T1000 (cell line): ENCODE data around the gene APBA2.
A peak's percentile ranks its signal among the peaks of the same experiment; 100 is the strongest.
"Not testable (repeated sequence)": the region's sequence is repeated elsewhere in the genome, so short reads cannot be mapped to it uniquely, and the experiment has no call there.

Source experiments
- DNase-seq: peaks from one replicate; lab custom pipeline; 2025; ENCODE audit warnings: mixed read lengths; lab: John Stamatoyannopoulos, UW

Gene APBA2

DNA sequence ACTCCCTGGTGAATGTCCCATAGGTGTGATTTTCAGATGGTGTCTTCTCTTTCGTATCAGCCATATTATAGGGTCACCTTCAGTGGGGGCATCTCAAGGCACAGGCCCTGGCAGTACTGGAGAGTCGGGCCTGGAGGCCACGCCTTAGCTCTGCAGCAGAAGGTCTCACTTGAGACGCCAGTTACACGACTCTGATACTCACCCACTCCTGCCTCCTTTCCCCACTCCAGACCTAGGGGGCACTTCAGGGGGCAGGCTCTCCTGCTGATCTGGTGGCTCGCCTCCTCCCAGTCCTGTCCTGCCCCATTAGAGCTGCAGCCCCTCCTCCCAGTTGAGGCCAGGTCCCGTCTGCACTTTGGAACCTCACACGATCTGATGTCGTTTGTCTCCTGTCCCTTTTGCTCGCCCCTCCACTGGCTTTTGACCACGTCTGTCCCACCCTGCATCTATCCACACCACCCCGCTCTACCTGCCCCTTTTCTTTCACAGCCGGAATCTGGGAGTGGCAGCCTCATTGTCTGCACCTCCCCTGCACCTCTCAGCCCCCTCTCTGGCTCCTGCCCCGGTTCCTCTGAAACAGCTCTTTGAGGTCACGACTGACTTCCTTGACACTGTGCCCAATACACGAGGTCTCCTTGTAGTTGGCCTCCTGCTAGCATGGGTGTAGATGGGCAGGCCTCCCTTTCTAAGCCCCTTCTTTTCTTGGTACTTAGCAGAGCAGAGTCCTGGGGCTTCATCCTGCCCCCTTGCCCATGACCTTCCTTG is 201.9 kb downstream of the APBA2 start:
- no peak for DNase-seq

GRCh38 chr15:29088666-29089065 is 202.9 kb downstream of the APBA2 start:
- DNase-seq = no peak

DNA sequence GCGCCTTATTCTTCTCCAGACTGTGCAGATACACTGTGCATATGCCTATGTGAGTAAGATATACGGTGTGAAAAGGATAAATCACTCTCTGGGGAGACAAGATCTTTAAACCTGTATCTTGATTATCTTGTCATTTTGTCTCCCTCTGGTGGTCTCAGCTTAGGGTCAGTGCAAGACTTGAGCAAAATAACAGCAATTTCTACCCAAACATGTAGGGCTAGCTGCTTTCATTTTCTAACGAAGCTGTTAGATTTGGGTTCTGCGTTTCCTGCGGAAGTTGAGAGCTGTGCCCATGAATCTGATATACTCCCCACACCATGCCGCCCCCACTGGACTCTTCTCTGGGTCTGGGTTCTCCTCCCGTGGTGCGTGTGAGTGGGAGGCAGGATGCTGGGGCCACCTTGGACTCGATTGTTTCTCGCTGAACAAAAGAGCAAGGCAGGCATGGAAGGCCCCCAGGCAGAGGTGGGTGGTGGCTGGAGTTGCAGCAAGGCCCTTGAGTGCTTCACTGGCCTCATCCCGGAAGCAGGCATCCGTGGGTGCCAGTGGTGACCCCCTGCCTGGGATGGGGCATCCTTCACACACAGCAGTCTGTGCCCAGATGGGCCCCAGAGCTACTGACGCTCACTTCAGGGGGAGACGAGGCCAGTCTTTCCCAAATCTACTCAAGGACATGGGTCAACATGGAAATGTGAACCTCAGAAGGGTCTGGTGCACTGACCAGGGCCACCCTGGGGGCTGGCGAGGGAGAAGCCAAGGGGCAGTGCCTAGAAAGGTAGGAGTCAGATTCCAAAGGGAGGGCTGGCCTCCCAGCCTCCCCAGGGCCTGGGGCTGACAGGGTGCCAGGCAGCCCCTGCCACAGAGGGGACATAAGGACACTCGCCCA is 204.2 kb downstream of the APBA2 start:
- DNase-seq = no peak

DNA sequence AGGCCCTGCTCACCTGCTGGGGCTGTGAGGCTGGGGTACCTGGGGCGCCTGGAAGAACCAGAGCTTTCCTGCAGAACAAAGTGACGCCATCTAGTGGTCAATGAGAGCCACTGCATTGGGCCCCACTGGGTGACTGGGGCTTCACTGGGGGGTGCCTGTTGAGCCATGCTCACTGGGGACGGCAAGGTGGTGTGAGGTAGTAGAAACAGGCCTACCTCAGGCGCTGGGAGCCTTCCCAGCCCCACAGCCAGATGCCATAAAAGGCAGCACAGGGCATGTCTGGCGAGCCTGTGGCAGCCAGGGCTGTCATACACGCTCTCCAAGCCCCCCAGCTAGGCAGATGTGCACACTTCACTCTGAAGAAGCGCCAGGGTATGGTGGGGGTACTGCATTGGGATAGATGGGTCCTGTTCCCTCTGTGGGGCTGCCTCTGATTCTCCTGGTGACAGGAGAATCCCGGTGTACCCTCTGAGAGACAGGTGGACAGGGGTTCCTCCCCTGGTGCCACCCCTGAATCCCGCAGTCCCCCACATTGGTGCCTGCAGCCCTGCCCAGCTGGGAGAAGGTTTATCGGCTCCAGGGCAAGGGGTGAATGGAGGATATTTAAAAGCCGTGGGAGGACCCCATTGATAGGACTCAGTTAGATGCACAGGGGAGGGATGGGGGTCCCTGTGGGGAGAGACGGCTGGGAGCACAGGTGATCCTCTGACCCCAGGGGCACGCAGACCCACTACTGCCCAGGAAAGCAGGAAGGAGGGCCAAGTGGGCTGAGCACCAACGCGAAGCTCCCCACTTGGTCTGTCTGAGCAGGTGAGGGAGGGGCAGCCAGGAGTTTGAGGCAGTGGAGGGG is 205.1 kb downstream of the APBA2 start:
- DNase-seq = no peak

DNA sequence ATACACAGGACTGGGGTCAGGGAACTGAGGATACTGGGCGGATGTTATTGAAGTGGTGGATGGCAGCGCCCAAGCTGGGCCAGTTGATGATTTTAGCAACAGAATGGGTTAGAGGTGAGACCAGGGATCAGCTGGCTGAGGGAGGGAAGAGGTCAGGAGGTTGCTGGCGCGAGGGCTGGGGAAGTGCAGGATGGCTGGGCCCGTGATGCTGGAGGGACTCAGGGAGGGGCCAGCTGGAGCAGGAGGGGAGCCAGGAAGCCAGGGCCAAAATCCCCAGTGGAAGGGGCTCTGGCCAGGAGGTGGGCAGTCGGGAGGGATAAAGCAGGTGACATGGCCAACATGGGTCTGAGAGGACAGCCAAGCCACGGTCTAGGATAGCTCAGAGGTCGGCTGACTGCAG is 205.9 kb downstream of the APBA2 start:
- no peak for DNase-seq

- DNase-seq = no peak
Observed at GRCh38 chr15:29092376-29093064, 206.7 kb downstream of the APBA2 start.

DNA sequence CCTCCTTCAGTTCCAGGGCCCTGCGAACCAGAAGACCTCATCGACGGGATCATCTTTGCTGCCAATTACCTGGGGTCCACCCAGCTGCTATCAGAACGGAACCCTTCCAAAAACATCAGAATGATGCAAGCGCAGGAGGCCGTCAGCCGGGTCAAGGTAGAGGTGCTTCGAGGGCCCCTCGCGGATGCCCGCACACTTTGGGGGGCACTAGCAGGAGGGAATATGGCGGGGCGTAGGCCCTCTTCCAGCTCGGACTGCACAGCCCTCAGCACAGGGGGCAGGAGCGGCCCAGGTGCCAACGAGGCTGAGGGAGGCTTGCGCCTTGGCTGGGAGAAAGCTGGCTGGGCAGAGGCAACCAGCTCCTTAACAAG is 207.3 kb downstream of the APBA2 start:
- DNase-seq = no peak

DNA sequence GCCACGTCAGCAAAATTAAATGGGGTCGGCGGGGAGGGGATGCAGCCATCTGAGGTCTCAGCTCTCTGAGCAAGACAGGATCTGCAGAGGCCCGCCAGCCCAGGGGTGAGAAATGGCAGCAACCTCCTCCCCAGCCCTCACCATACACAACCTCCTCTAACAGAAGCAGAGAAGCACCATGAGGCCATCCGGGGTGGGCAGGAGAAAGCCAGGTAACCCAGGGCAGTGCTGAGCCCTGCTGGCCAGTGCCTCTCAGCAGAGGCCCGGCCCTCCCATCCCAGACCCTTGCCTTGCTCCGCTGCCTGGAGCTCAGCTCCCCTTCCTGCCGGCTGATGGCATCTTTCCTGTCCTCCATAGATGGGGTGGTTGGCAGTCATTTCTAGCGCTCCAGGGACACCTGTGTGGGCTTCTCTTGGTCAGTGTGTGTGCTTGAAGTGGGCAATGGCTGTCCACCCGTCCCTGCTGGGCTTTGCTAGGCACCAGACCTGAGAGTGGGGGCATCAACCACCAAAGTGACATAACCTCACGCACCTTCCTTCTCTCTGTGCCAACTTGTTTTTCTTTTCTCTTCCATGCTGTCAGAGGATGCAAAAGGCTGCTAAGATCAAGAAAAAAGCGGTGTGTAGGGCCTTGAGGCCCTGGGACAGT is 208.0 kb downstream of the APBA2 start:
- no peak for DNase-seq

- no peak for DNase-seq
Observed at GRCh38 chr15:29094711-29095110, 208.9 kb downstream of the APBA2 start.

DNA sequence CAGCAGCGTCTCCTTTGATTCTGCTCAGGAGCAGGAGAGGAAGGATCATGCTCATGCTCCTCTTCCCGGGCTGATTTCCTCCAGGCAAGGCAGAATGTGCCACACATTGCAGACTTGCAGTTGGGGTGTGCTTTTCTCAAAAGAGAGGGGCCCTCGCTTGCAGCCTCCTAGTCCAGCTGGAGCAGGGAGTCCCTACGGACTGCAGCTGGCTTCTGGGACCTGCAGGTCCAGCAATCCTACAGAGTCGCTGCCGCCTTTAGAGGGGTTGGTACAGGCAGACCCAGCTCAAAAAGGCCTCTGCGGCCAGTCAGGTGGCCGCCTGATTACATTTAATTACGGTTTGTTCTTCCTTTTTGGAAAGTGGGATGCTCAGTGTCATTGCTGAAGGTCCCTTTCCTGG is 210.0 kb downstream of the APBA2 start:
- no peak for DNase-seq

GRCh38 chr15:29097168-29097567 is 211.4 kb downstream of the APBA2 start:
- no peak for DNase-seq

DNA sequence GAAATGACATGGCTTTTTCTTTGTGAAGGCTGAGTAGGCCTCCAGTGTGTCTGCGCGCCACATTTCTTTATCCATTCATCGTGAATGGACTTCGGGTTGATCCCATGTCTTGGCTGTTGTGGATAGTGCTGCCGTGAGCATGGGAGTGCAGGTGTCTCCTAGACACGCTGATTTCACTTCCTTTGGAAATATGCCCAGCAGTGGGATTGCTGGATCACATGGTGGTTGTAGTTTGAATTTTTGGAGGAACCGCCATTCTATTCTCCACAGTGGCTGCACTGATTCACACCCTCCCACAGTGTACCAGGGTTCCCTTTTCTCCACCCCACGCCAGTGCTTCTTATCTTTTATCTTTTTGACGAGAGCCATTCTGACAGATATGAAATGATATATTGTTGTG is 212.2 kb downstream of the APBA2 start:
- DNase-seq = no peak

DNA sequence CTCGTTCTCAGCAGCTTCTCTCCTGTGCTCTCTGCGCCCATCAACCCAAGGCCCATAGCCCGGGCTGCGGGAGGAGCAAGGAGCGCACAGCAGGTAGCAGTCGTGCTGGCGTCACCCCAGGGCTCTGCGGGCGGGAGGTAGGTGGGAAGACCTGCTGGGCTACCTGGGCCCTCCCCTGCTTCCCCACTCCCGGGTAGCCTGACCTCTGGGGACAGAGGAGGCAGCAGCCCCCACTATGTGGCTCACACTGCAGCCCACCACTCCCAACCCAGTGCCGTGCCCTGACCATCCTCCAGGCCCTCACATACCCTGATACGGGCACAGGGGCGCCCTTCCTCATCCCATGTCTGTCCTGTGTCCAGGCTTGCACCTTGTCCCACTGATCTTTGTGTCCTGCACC is 212.9 kb downstream of the APBA2 start:
- DNase-seq = no peak

- DNase-seq = no peak
Observed at GRCh38 chr15:29099131-29099880, 213.5 kb downstream of the APBA2 start.

DNA sequence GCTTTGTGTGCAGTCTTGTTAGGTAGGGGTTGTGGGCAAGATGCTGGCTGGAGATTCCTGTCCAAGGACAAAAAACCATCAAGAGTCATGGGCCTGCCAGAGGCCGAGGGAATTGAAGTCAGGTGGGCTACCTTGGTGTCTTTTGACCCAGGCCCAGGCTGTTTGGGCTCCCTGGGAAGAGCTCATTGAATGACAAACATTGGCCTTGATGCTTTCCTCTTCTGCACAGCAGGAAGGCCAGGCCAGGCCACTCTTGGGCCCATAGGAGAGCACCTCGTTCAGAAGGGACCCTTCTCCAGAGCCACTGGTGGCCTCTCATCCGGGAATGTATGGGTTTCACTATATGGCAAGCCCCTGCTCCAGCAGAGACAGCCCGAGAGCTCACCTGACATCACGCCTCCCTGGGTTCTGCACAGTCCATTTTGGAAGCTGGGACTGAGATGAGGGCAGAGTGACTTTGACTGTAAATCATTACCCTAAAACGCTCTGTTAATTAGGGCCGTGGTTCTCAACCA is 214.8 kb downstream of the APBA2 start:
- no peak for DNase-seq

DNA sequence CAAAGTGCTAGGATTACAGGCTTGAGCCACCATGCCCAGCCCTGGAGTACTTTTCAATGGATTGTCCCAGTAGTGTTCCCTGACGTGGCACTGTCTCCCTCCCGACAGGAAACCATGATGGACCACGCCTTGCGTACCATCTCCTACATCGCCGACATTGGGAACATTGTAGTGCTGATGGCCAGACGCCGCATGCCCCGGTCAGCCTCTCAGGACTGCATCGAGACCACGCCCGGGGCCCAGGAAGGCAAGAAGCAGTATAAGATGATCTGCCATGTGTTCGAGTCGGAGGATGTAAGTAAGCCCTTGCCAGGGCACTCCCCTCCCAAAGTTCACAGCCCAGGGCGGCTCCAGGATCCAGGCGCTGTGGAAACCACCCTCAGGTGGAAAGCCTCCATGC is 215.7 kb downstream of the APBA2 start:
- no peak for DNase-seq

- DNase-seq = not testable (repeated sequence)
Observed at GRCh38 chr15:29102173-29102794, 216.5 kb downstream of the APBA2 start.

- DNase-seq = peak; percentile 34
Observed at GRCh38 chr15:29102911-29103823, 217.4 kb downstream of the APBA2 start.
